Esophagus squamous epithelium (tissue), 4 donors: Measurements from ENCODE around the gene ATP12A.

Experiments
- CTCF ChIP-seq, 6 experiments: fragments of 450-650 bp in 4 of 6; fragments of 200-600 bp in 2 of 6; sonication (generic) in 2 of 6; IDR thresholded peaks; one replicate each; pipeline ENCODE4 v1.5.1; 2016 to 2019; ENCODE audit warnings: antibody characterized with exemption in 6 of 6, mild to moderate bottlenecking in 4 of 6, moderate library complexity in 4 of 6
- POLR2A ChIP-seq, 4 donors: fragments of 450-650 bp; IDR thresholded peaks; one replicate each; pipeline ENCODE4 v1.6.1; 2017; ENCODE audit warnings: antibody characterized with exemption in 4 of 4, mild to moderate bottlenecking in 4 of 4, moderate library complexity in 3 of 4

- TF ChIP-seq CTCF (IDR thresholded peaks at IDR 0.05) (no peak), POLR2A (IDR thresholded peaks at IDR 0.05) (no peak)
Measured at GRCh38 chr13:24660023-24660741, 20.0 kb upstream of the ATP12A start.
